Measurements from ENCODE around the gene IL21R.
"Not testable (repeated sequence)": the region's sequence is repeated elsewhere in the genome, so short reads cannot be mapped to it uniquely, and the experiment has no call there.

Gene IL21R

DNA sequence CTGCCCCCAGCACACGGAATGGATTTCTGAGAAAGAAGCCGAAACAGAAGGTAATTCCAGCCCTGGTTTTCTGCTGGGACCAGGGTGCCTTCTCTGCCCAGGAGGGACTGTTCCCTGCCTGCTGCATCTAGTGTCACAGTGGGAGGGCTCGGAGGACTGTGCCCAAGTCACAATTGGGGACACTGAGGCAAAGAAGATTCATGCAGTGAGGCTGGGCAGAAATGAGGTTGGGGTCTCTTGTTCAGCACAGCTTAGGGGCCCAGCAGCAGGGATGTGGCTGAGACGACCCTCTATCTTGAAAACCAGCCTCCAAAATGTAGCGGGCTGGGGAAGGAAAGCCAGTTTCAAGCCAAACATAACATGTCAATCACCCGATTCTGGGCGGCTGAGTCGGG is 592 bp downstream of the IL21R start:
- TF ChIP-seq POLR2A (IDR thresholded peaks at IDR 0.05; ENCODE audit: low read length), result no peak
- TF ChIP-seq GATA1 (IDR thresholded peaks at IDR 0.05; ENCODE audit: low read depth, low read length), result no peak
- no peak for DNase-seq

DNA sequence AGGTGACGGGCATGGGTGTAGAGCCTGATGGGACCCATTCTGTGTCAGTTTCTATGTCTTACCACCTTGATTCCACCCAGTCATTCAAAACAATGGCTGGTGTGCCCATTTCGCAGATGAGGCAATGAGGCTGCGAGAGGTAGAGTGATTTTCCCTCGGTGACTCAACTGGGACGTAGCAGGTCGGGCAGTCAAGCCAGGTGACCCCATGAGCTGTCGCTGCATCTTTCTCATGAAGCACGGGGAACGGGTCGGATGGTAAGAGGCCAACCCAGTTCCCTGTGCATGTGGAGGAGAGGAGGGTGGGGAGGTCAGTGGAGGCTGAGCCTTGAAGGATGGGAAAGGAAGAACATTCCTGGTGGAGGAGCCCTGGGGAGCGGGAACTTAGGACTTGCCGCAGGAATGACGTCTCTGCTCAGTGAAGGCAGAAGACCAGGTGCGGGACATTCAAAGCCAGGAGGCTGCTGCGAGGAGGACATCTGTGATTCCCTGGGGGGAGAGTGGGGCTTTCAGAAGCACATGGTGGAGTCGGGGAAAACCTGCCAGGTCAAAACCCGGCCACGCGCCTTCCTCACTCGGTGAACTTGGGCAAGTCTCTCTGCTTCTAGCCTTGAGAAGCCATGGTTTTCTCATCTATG is 1.1 kb downstream of the IL21R start:
- TF ChIP-seq POLR2A (IDR thresholded peaks at IDR 0.05; ENCODE audit: low read length) (no peak), GATA1 (IDR thresholded peaks at IDR 0.05; ENCODE audit: low read depth, low read length) (no peak)
- no peak for DNase-seq

DNA sequence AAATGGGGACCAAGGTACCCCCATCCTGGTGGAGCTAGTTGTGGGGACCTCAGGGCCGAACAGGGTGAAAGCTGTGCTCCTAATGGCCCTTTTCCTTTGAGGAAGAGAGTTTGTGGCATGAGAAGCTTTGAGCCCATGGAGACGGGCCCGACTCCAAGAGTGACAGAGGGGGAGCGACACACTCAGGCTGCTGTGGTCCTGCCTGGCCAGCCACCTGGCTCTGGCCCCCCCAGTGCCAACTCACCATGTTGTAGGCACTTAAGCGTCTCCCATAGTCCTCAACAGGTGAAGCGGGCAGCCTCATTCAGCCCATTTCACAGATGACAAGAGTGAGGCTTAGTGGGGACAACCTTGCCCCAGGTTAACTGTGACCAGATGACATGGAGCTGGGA is 1.6 kb downstream of the IL21R start:
- no peak for TF ChIP-seq GATA1 (IDR thresholded peaks at IDR 0.05; ENCODE audit: low read depth, low read length)
- no peak for TF ChIP-seq POLR2A (IDR thresholded peaks at IDR 0.05; ENCODE audit: low read length)
- DNase-seq, result no peak

DNA sequence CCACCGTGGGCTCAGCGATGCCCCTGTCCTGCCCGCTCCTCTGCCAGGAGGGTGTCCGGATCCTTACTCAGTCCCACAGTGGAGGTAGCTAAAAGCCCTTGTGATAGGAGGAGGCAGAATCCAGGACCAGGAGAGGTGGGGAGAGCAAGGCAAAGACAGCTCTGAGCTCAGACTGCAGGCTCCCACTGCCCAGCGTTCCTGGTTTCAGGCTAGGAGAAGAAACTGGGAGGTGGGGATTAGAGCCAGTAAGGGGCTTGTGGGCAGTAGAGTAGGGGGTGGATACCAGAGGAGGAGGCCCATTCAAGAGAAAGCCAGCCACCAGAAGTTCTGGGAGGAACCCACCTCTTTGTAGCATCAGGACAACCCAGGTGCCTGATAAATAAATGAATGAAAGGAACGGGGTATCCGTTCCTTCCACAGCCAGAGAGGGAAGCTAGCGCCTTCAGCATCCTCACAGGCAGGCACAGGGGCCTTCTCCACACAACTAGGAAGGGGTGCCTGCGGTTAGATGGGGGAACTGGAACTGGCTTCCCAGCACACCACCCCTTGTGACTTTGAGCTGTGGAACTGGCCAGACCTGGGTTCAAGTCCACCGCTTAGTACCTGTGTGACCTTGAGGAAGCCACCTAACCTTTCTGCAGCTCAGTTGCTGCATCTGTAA is 2.3 kb downstream of the IL21R start:
- no peak for DNase-seq
- TF ChIP-seq POLR2A (IDR thresholded peaks at IDR 0.05; ENCODE audit: low read length) (no peak), GATA1 (IDR thresholded peaks at IDR 0.05; ENCODE audit: low read depth, low read length) (no peak)

DNA sequence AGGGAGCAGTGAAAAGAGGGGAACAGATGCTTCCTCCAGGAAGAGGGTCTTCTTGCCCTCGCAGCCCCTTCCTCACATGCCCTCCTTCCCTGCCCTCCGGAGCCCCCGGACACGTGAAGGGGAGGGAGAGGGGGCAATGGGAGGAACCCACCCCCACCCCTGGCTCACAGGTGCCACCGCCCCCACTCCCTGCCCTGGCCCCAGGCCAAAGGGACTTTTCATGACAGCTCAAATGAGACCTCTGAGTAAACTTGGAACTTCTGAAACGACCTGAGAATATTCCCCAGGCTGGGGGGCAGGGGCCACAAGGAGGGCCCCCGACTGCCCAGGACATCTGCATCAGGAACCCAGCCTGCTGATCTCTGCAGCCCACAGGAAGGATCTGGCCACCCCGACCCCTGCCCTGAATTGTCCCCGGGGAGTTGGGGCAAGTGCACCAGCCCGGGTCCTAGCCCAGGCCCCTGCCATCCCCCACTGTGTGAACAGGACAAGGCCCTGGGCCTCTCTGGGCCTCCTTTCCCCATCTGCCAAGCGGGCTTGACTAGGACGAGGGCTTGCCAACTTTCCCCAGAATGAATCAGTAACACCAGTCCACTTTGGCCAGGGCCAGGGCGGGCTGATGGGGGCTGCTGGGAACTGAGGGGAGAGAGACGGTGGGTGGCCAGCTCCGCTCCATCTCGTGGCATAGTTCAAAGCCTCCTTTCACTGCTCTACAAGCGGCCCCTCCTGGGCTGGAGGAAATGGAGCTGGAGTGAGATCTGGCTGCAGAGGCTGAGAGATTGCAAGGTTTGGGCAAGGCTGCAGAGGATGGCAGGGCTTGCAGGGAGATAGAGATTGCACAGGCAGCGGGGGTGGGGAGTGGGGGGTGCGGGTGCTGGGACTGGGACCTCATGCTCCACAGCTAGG is 3.8 kb downstream of the IL21R start:
- DNase-seq, result no peak
- TF ChIP-seq POLR2A (IDR thresholded peaks at IDR 0.05; ENCODE audit: low read length), result no peak
- TF ChIP-seq GATA1 (IDR thresholded peaks at IDR 0.05; ENCODE audit: low read depth, low read length), result no peak

DNA sequence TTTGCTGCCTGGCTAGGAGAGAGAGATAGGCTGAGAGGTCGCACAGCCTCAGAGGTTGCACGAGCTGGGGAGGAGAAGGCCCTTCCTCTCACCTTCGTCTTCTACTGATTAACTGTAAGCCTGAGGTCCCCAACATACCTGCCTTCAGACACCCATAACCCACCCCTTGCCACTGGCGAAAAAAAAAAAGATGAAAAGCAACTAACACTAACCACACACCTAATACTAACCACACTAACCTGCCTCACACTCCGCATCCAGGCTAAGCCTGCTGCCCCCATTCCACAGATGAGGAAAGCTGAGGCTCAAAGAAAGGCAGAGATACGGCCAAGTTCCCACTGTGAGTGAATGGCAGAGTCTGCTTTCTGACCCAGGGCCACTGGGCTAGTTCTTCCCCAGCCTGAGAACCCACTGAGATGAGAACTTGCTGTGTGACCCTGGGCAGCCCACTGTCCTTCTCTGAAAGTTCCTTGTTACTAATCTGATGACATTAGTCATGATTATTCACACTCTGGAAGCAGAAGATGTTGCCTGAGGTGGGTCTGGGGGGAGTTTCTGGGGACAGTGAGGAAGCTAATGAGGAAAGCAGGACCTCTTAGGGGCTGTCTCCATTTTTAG is 4.6 kb downstream of the IL21R start:
- DNase-seq, result no peak
- TF ChIP-seq POLR2A (IDR thresholded peaks at IDR 0.05; ENCODE audit: low read length) (no peak), GATA1 (IDR thresholded peaks at IDR 0.05; ENCODE audit: low read depth, low read length) (no peak)

DNA sequence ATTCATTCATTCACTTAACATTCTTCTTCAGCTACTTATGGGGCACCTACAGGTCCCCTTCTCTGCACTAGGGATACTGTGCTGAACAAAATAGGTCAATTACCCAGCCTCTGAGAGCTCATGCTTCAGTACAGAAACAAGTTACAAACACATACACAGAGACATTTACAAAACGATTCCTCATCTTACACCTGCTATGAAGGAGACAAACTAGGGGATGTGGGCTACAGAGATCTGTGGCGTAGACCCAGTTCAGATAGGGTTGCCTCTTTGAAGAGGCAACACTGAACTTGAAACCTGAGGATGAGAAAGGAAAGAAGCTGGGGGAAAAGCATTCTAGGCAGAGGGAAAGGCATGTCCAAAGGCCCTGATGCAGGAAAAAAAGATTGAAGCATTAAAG is 5.2 kb downstream of the IL21R start:
- TF ChIP-seq GATA1 (IDR thresholded peaks at IDR 0.05; ENCODE audit: low read depth, low read length) (no peak), POLR2A (IDR thresholded peaks at IDR 0.05; ENCODE audit: low read length) (no peak)
- DNase-seq, result no peak

DNA sequence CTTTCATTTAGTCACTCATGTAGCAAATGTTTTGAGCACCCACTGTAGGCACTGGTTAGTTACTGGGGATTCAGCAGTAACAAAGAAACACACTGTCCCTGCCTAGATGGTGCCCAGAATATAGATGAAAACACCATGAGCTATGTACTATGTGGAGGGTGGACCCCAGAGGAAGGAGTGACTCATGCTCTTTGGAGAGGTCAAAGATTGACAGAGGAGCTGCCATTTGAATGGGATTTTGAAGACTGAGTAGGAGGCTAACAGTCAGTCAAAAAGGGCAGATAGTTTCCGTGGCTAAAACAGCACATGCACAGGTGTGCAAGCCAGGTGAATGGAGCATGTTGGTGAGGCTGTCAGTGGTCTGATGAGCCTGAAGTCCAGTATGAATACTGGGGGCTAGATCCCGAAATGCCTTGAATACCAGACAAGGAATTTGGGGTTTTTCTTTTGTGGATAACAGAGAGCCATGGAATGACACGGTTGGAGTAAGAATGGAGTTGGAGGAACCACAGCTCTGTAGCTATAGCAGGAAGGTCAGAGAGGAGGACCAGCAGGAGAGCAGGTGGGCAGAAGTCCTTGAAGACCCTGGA is 6.1 kb downstream of the IL21R start:
- TF ChIP-seq POLR2A (IDR thresholded peaks at IDR 0.05; ENCODE audit: low read length), result no peak
- no peak for TF ChIP-seq GATA1 (IDR thresholded peaks at IDR 0.05; ENCODE audit: low read depth, low read length)
- DNase-seq, result no peak

DNA sequence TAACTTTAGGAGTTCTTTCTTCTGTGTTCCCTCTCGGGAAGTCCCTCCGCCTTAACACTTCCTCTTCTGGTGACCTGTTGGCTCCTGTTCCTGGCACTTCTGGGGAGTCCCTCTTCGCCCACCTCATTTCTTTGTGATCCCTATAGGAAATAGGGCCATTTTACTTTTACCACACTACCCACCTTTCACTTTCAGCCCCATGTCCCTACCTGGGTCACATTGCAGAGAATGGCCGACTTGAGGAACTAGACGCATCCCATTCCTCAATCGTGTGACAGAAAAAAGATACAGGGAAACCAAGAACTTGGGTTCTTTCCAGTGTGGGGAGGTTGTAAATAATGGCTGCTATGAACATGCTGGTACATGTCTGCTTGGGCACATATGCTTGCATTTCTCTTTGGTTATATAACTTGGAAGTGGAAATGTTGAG is 6.6 kb downstream of the IL21R start:
- TF ChIP-seq POLR2A (IDR thresholded peaks at IDR 0.05; ENCODE audit: low read length) (no peak), GATA1 (IDR thresholded peaks at IDR 0.05; ENCODE audit: low read depth, low read length) (no peak)
- no peak for DNase-seq

DNA sequence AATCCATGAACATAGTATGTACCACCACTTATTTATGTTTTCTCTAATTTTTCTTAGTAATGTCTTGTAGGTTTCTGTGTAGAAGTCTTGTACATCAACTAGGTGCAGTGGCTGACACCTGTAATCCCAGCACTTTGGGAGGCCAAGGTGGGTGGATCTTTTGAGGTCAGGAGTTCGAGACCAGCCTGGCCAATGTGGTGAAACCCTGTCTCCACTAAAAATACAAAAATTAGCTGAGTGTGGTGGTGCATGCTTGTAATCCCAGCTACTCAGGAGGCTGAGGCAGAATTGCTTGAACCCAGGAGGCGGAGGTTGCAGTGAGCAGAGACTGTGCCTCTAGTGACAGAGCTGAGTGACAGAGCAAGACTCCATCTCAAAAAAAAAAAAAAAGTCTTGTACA is 8.0 kb downstream of the IL21R start:
- not testable (repeated sequence) for DNase-seq

DNA sequence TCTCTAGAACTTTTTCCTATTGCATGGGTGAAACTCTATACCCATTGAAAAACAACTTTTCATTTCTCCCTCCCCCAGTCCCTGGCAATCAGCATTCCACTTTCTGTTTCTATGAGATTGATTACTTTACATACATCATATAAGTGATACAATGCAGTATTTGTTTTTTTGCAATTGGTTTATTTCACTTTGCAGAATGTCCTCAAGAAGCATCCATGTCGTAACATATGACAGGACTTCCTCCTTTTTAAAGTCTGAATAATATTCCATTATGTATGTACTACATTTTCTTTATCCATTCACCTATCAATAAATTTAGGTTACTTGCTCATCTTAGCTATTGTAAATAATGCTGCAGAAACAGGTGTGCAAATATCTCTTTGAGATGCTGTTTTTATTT is 8.8 kb downstream of the IL21R start:
- DNase-seq, result no peak
- TF ChIP-seq GATA1 (IDR thresholded peaks at IDR 0.05; ENCODE audit: low read depth, low read length), result no peak

DNA sequence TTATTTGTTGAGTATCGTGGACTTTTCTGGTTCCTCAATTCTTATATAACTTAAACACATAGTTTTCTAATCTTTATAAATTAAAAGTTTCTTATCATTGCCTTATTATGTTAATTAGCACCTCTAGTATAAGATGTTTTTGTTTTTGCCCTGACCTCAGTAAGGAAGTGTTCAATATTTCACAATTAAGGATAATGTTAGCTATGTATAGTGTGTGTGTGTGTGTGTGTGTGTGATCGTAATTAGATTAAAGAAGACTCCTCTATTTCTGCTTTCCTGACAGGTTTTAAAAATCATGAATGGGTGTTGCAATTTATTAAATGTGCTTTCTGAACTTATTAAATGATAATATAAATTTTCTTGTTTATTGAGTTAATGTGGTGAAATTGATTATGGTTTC is 12.0 kb downstream of the IL21R start:
- DNase-seq, result no peak
- no peak for TF ChIP-seq POLR2A (IDR thresholded peaks at IDR 0.05; ENCODE audit: low read length)
- no peak for TF ChIP-seq GATA1 (IDR thresholded peaks at IDR 0.05; ENCODE audit: low read depth, low read length)

DNA sequence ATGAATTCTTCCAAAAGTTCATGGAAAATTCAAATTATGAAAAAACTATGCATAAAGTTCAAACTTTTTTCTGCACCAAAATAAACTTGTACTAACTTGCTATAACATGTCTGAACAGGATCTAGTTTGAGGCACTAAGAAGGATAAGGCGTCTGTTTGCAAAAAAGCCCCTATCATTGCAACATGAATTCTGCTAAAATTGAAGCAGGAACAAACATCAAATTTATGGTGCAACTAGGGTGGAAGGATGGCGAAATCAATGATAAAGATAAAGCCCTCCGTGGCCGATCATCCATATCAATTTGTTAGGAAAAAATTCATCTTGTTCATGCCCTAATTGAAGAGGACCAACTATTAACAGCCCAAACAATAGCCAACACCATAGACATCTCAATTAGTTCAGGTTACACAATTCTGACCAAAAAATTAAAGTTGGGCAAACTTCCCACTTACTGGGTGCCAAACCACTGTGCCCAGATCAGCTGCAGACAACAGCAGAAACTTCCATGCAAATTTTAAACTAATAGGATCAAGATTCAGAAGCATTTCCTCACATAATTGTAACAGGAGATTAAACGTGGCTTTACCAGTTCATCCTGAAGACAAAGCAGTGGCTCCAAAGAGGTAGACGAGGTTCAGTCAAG is 12.9 kb downstream of the IL21R start:
- TF ChIP-seq GATA1 (IDR thresholded peaks at IDR 0.05; ENCODE audit: low read depth, low read length) (no peak), POLR2A (IDR thresholded peaks at IDR 0.05; ENCODE audit: low read length) (no peak)
- DNase-seq, result no peak
